Naive thymus-derived CD8-positive, alpha-beta T cell (primary cell): ENCODE results near the gene HOXB8. TPM values are rescaled to one million over a fixed set of nuclear protein-coding genes. Genes with fewer than 3 reads are reported as not detected.

Experiments used
- ATAC-seq, 2 donors: fragments of 150-1000 bp; cut with Tn5 transposase in 1 of 2; sonication (Bioruptor Pico), chemical (Tn5 transposase) in 1 of 2; 1 replicate in 1 of 2; 2 replicates in 1 of 2; pipeline ENCODE4 v1.10.0; 2021; ENCODE audit warnings: mild to moderate bottlenecking in 2 of 2, moderate library complexity in 2 of 2
- POLR2A ChIA-PET: fragments of 350-600 bp; sonication (Branson Sonifier 250); formaldehyde crosslinking; loops from one replicate; lab custom pipeline; 2021; ENCODE audit warnings: antibody characterized with exemption; lab: Charles Lee
- DNase-seq, 10 donors: peaks; one replicate each; pipeline versions ENCODE4 v3.0.0 to v3.0.0-alpha.2; 2020 to 2022
- H3K27ac Mint-ChIP-seq, 10 donors: one replicate each; pipeline ENCODE4 v1.8.0; 2020 to 2022; ENCODE audit warnings: mild to moderate bottlenecking in 10 of 10, mixed read lengths in 10 of 10, moderate library complexity in 4 of 10, inconsistent platforms in 1 of 10
- H3K27me3 Mint-ChIP-seq, 5 donors: one replicate each; pipeline ENCODE4 v1.8.0; 2021 to 2022; ENCODE audit warnings: mixed read lengths in 5 of 5
- H3K36me3 Mint-ChIP-seq, 3 donors: one replicate each; pipeline ENCODE4 v1.8.0; 2020 to 2022; ENCODE audit warnings: mixed read lengths in 3 of 3, mild to moderate bottlenecking in 2 of 3, inconsistent platforms in 1 of 3
- H3K4me1 Mint-ChIP-seq, 4 donors: one replicate each; pipeline ENCODE4 v1.8.0; 2021 to 2022; ENCODE audit warnings: mixed read lengths in 4 of 4
- H3K4me3 Mint-ChIP-seq, 10 donors: one replicate each; pipeline ENCODE4 v1.8.0; 2020 to 2022; ENCODE audit warnings: mild to moderate bottlenecking in 10 of 10, mixed read lengths in 10 of 10, moderate library complexity in 6 of 10, inconsistent platforms in 1 of 10
- H3K9me3 Mint-ChIP-seq, 9 donors: one replicate each; pipeline ENCODE4 v1.8.0; 2020 to 2022; ENCODE audit warnings: mixed read lengths in 9 of 9, mild to moderate bottlenecking in 3 of 9, inconsistent platforms in 1 of 9, moderate library complexity in 1 of 9
- polyA plus RNA-seq, 3 donors: library from polyadenylated mRNA; unstranded; fragments of 300-500 nt; fragmentation: Illumina TruSeq; gene quantifications; one replicate each; pipeline ENCODE4 v1.2.3, GENCODE V29; 2021
- total RNA-seq, 8 experiments: library from RNA in 2 of 8; stranded (reverse) in 2 of 8; gene quantifications; one replicate each; pipeline ENCODE4 v1.2.3 and lab custom pipeline; 2021 to 2026

Gene HOXB8
- total and polyA plus RNA-seq, 5 experiments from 2014 or later: not detected

DNA sequence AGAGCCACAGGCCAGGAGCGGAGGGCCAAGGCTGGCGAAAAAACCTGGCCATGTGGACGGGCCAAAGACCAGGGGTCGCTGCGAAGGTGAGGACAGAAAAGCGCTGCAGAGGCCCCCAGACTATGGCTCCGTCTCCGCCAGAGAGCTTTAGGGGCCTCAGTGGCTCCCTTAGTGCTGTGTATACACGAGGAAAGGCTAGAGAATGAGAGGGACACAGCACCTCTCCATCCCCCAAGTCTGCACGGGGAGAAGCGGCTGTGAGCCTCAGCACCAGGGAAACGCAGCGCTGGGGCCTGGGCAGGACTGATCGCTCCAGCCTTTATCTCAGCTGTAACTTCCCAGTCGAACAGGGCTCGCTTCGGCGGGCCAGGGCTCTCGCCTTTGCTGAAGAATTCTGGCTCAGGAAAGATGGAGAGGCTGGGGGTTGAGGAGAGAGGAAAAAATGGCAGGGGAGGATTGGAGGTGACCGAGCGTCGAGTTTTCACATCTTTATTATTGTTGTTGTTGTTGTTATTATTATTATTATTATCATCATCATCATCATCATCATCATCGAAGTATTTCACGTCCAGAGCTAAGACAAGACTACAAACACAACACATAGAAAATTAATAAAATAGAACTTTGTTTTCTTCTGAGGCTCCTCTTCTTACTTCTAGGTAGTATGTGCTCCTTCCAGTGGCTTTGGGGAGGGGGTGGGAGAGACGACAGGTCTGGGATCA, 19.7 kb downstream of the HOXB8 start:
- Mint-ChIP-seq H3K4me1 (peaks cover 29 to 52% (median 45%) of the 10 kb centered on the region in 4 donors), H3K4me3 (peak overlapping the region in 7 of 10 donors; percentile 7 to 60 (median 30)), H3K27me3 (peaks cover 57 to 100% (median 78%) of the 10 kb centered on the region in 5 donors), H3K36me3 (peaks cover 0 to 4% (median 0%) of the 10 kb centered on the region in 3 donors), H3K27ac (no peak overlapping the region), H3K9me3 (no peaks in the 10 kb centered on the region)
- ATAC-seq: no peak
- DNase-seq: no peak
- POLR2A ChIA-PET: no interaction called here

DNA sequence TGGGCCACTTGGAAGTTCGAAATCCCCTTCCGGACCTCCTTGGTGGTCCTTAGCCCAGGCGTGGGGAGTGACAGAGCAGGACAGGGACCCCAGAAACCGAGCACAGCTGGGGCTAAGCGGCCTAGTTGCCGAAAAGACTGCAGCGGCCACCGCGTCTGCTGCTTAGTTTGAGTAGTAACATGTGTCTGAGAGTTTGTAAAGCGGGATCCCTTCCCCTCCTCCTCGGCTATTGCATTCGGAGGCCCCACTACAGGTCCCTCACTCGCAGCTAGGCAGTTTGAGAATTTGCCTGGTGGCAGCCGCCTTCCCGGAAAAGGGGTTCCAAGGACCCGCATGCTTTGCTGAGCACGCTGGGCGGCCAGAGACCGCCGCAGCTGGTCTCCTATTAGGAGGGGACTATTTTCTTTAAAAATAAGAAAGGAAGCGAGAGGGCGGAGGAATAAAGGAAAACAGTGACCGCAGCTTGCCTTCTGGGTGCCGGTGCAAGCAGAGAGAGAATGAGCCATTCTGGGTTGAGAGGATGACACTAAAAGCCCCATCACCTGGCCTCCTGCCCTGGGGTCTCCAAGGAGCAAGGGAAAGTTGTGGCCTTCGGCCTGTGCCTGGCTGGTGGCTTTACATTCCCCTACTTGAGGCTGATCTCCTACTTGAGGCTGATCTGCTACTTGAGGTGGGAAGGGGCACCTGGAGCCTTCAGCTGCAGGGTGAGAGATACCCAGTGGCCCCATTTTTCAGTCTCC, 20.4 kb downstream of the HOXB8 start:
- H3K4me1 Mint-ChIP-seq: peaks cover 29 to 59% (median 49%) of the 10 kb centered on the region in 4 donors
- peaks cover 0 to 4% (median 0%) of the 10 kb centered on the region in 3 donors for H3K36me3 Mint-ChIP-seq
- no peaks in the 10 kb centered on the region for H3K9me3 Mint-ChIP-seq
- no peak for DNase-seq
- ATAC-seq: no peak
- peak overlapping the region in 1 of 10 donors; percentile 34 for H3K27ac Mint-ChIP-seq
- POLR2A ChIA-PET: no interaction called here
- H3K27me3 Mint-ChIP-seq: peaks cover 56 to 100% (median 78%) of the 10 kb centered on the region in 5 donors
- peak overlapping the region in 2 of 10 donors; percentile 44 to 60 for H3K4me3 Mint-ChIP-seq

DNA sequence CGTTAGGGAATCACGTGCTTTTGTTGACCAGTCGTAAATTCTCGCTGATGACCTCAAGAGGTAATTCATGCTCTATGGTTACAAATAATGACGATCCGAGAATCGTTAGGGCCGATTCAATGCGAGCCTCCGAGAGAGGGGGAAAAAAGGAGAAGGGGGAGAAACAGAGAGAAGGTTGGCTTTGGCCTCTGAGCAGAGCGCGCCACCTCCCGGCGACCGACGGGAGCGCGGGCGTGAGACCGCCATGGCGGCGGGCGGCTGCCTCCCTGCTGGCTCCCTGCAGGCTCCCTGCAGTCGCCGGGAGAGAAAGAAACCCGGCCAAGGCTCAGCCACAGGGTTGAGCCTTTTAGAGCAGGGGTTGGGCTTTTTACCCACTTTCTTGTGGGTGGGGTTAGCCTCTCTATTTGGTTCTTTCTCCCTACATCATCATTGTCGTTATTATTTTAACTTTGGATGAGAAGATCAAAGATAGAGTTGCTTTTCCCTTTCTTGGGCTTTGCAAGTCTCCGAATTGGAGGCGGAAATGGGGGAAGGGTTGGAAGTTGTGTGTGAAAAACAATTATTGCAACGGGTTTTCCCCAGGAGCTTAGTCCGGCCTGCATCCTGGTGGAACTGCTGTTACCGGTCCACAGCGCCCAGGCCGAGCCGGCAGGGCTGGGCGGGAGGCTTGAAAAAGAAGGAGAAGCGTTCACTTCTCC, 21.1 kb downstream of the HOXB8 start:
- Mint-ChIP-seq H3K27me3 (peaks cover 55 to 100% (median 76%) of the 10 kb centered on the region in 5 donors), H3K36me3 (peaks cover 0 to 4% (median 0%) of the 10 kb centered on the region in 3 donors), H3K4me3 (peak overlapping the region; percentile 68 to 87 (median 82)), H3K27ac (peak overlapping the region in 1 of 10 donors; percentile 37), H3K4me1 (peaks cover 29 to 61% (median 50%) of the 10 kb centered on the region in 4 donors), H3K9me3 (no peaks in the 10 kb centered on the region)
- POLR2A ChIA-PET: interaction anchor here (0.8 to 1.9 kb wide), 4 partner anchors 20 to 102 kb away, joined by 3 to 8 read pairs (median 3); partner anchors contain the start of gene HOXB8
- DNase-seq (peak; percentile 67 to 83 (median 82)), ATAC-seq (peak; percentile 64 to 67)

- peaks cover 29 to 57% (median 44%) of the 10 kb centered on the region in 4 donors for H3K4me1 Mint-ChIP-seq
- peak within 1 kb of the TSS; percentile 68 to 87 (median 82) for H3K4me3 Mint-ChIP-seq
- DNase-seq (peak in 1 of 10 donors; percentile 15), ATAC-seq (peak; percentile 28 to 42)
- H3K27me3 Mint-ChIP-seq: peaks cover 54 to 100% (median 76%) of the 10 kb centered on the region in 5 donors
- H3K36me3 Mint-ChIP-seq: peaks cover 0 to 4% (median 0%) of the 10 kb centered on the region in 3 donors
- no peaks in the 10 kb centered on the region for H3K9me3 Mint-ChIP-seq
- H3K27ac Mint-ChIP-seq: peak within 1 kb of the TSS in 2 of 10 donors; percentile 37 to 59
- POLR2A ChIA-PET: interaction anchor here (0.8 to 1.9 kb wide), 6 partner anchors 15 to 492 kb away, joined by 3 to 8 read pairs (median 3); partner anchors contain the start of genes CBX1, HOXB4 and HOXB8
Measured at GRCh38 chr17:48593126-48593829, 21.8 kb downstream of the HOXB8 start, which contains the start of gene HOXB5. HOXB5 (minus strand) TSS chr17:48593779; CDS start chr17:48593682, 97 bp downstream.

DNA sequence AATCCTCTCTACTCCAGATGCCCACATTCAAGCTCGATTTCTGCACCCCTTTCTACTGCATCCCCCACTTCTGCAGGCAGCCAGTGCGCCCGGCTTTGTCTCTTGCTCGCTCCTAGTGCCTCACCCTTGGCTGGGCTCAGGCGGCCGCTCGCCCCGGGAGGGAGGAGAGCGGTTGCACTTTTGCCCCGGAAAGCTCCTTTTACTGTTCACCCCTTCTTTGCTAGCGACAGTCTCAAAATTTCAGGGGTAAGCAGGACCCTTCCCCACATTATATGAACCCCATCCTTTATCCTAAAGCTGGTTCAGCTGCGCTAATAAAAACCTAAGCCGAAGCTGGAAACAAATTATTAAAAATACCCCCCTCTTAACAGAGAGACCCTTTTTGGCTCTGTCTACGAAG, 22.5 kb downstream of the HOXB8 start:
- H3K4me1 Mint-ChIP-seq: peaks cover 24 to 50% (median 37%) of the 10 kb centered on the region in 4 donors
- no peaks in the 10 kb centered on the region for H3K9me3 Mint-ChIP-seq
- POLR2A ChIA-PET: interaction anchor here (1.0 to 1.9 kb wide), 5 partner anchors 14 to 492 kb away, joined by 3 to 8 read pairs (median 3); partner anchors contain the start of genes CBX1, HOXB4 and HOXB8
- peak overlapping the region; percentile 68 to 87 (median 82) for H3K4me3 Mint-ChIP-seq
- peak in 1 of 10 donors; percentile 21 for DNase-seq
- ATAC-seq: peak; percentile 34 to 48
- peak overlapping the region in 1 of 10 donors; percentile 13 for H3K27ac Mint-ChIP-seq
- H3K27me3 Mint-ChIP-seq: peaks cover 54 to 100% (median 75%) of the 10 kb centered on the region in 5 donors
- peaks cover 0 to 4% (median 0%) of the 10 kb centered on the region in 3 donors for H3K36me3 Mint-ChIP-seq

GRCh38 chr17:48592057-48592514, 23.0 kb downstream of the HOXB8 start:
- Mint-ChIP-seq H3K9me3 (no peaks in the 10 kb centered on the region), H3K27ac (no peak overlapping the region), H3K36me3 (peaks cover 0 to 4% (median 0%) of the 10 kb centered on the region in 3 donors), H3K4me1 (peaks cover 20 to 45% (median 32%) of the 10 kb centered on the region in 4 donors), H3K4me3 (peak overlapping the region in 3 of 10 donors; percentile 22 to 80 (median 27)), H3K27me3 (peaks cover 58 to 100% (median 76%) of the 10 kb centered on the region in 5 donors)
- ATAC-seq: no peak
- DNase-seq: no peak
- POLR2A ChIA-PET: interaction anchor here (0.6 to 1.9 kb wide), 4 partner anchors 22 to 491 kb away, joined by 3 to 8 read pairs (median 4); partner anchors contain the start of genes CBX1 and HOXB8

DNA sequence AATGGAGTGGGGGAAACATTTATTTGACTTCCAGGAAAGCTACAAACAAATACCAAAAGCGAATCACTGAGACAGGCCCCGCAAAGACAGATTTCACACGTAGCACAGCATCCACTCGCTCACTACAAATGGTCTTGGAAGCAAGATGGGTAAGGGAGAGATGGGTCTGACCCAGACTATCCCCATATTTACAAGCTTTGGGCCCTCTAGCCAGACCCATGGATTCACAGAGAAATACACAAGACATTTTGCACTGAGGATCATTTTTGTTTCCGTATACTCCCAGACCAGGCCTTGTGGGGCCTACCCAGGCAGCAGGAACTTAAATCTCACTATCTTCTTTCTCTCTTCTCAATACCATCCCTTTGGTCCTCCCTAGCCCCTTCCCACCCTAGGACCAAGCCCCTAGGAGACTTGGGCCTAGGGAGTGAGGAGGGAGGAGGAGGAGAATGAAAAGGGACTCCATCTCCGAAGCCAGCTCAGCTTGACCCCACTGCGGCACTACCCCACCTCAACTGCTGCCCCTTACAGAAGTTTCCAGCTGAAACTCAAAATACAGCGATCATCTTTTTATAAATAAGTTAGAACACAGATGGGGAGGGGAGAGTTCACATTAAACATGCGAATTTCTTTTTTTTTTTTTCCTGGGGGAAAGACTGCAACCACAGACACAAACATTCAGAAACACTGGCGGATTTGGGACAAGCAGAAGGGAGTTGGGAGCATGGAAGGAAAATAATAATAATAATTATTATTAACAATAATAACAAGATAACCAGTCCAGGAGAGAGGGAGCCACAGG, 23.6 kb downstream of the HOXB8 start:
- peak overlapping the region in 1 of 10 donors; percentile 16 for H3K27ac Mint-ChIP-seq
- peaks cover 0 to 4% (median 0%) of the 10 kb centered on the region in 3 donors for H3K36me3 Mint-ChIP-seq
- ATAC-seq (no peak), DNase-seq (no peak)
- POLR2A ChIA-PET: interaction anchor here (0.6 to 0.7 kb wide), 2 partner anchors 117 to 267 kb away, joined by 3 to 4 read pairs; no protein-coding TSS in a partner anchor
- no peaks in the 10 kb centered on the region for H3K9me3 Mint-ChIP-seq
- H3K4me1 Mint-ChIP-seq: peaks cover 15 to 42% (median 29%) of the 10 kb centered on the region in 4 donors
- H3K4me3 Mint-ChIP-seq: peak overlapping the region in 3 of 10 donors; percentile 14 to 39 (median 17)
- H3K27me3 Mint-ChIP-seq: peaks cover 54 to 100% (median 76%) of the 10 kb centered on the region in 5 donors

- POLR2A ChIA-PET: interaction anchor here (0.7 kb wide), 1 partner anchor 116 kb away, joined by 3 read pairs; no protein-coding TSS in a partner anchor
- Mint-ChIP-seq H3K27me3 (peaks cover 54 to 100% (median 77%) of the 10 kb centered on the region in 5 donors), H3K4me3 (peak overlapping the region in 2 of 10 donors; percentile 17 to 54), H3K9me3 (no peaks in the 10 kb centered on the region), H3K27ac (no peak overlapping the region), H3K4me1 (peaks cover 20 to 45% (median 32%) of the 10 kb centered on the region in 4 donors), H3K36me3 (peaks cover 0 to 2% (median 0%) of the 10 kb centered on the region in 3 donors)
- no peak for ATAC-seq
- DNase-seq: no peak
Measured at GRCh38 chr17:48590607-48591161, 24.4 kb downstream of the HOXB8 start.

DNA sequence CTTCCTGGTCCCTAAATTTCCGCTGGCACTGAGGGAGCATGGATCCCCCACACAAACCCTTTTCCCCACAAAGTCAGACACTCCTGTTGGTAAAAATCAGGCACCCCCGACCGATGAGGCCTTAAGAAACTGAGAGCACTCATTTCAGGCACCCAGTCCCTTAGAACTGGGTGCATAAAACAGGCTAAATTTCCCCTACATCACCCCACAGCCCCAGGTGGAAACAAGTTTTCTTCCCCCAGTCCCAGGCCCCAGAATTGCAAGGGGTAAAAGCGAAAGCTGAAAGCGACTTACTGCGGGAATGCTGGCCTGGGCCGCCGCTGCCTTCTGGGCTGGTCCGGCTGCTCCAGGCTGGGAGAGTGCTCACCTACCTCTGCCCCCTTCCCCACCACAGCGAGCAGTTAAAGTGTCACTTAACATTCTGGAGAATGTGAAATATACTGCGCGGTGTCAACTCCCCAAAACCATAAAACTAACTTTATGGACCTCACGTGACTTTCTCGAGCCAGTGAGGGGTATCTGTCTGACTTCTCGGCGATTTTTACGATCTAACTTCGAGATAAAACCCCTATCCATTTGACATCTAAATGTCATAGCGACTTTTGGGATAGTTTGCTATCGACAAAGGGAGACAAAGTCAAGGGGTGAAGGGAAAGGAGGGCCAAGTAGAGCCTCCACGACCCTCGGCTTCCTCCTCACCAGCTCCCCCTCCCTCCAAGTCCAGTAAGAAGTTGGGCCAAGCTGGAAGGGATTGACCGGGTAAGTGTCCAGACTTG, 25.1 kb downstream of the HOXB8 start, which contains the start of gene HOXB3:
TSS of gene HOXB3 (minus strand) at position 411 of the 776 bp plus-strand sequence. CDS start 37,767 bp downstream, outside the sequence.
- Mint-ChIP-seq H3K27ac (peak within 1 kb of the TSS in 1 of 10 donors; percentile 48), H3K36me3 (peaks cover 0 to under 1% (median 0%) of the 10 kb centered on the region in 3 donors), H3K4me1 (peaks cover 26 to 47% (median 39%) of the 10 kb centered on the region in 4 donors), H3K27me3 (peaks cover 53 to 100% (median 76%) of the 10 kb centered on the region in 5 donors), H3K4me3 (peak within 1 kb of the TSS in 3 of 10 donors; percentile 28 to 54 (median 36)), H3K9me3 (no peaks in the 10 kb centered on the region)
- no peak for ATAC-seq
- POLR2A ChIA-PET: no interaction called here
- DNase-seq: no peak
